ENCODE measurements around the gene NFE2L2.
A peak's percentile ranks its signal among the peaks of the same experiment; 100 is the strongest.
"Not testable (repeated sequence)": the region's sequence is repeated elsewhere in the genome, so short reads cannot be mapped to it uniquely, and the experiment has no call there.

The NFE2L2 gene

DNA sequence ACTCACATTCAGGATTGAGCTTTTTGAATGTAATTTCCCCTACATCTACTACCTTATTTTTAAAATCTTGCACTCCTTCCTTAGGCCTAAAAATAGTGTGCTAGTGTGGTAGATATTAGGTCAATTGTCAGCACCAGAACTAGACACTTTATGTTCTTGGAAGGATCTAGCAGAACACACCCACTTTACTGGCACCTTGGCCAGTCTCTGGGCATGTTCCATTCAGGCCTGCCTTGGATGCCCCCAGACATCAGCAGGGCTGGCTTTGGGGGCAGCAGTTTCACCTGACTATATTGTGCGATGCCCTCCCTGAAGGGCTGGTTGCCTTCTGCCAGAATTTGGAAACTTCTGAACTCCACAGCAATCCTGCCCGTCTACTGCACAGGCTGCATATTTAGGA, 15.3 kb upstream of the NFE2L2 start:
- FAIRE-seq = no peak

DNA sequence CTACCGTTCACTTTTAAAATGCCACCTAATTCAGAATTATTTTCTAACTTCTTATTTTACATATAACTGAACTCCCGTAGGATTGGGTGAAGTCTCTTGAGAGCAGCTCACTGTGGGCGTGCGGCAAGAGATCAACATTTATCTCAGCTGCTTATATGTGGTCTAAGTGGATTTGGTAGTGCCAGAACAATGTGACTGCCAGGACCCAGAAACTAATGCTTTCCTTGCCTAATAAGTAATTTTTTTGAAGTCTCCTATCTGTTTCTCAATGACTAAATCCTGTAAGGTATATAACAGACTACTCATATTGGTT, 11.2 kb upstream of the NFE2L2 start:
- FAIRE-seq = no peak

DNA sequence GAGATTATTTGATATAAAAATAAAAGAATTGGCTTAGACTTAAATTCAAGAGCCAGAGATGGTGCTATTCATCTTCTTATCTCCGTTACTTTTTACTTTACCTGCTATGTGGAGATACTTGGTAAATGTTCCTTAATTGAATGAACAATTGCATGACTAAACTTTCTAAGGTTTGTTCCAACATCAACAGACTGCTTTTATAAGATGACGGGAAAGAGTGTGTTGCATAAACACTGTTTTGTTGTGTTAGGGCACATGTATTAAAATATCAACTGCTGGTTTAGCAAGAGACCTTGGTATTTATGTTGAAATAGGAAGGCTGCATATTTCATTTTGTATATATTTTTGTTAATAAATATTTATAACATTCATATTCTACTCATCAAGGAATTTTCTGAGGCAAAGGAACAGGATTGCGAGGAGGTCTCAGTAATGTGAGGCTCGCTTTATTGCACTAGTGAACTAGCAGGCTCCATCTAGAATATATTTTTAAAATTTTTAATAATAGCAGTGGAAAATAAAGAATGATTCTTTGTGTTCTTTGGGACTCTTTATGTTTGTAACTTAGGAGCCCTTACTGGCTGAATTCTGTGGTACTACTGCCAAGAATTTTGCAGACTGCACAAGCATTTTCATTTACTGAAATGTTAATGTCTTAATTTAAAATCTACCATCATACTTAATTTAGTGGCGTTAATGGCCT, 10.7 kb upstream of the NFE2L2 start:
- no peak for FAIRE-seq

DNA sequence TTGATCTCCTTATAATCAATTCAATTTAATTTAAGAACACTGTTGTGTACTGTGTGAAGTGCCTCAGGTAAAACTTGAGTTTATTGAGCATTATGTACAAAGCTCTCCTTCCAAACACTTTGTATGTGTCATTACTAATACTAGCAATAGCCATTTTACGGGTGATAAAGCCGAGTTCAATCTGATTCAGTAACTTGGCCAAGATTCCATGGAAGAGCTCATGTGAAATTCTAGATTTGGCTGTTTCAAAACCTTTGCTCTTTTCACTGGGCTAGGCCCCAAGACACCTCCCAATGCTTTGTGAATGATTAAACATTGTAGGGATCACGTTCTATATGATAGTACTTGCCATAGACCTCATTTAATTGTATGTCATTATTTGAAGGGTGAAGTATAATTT, 8.9 kb upstream of the NFE2L2 start:
- FAIRE-seq = no peak

DNA sequence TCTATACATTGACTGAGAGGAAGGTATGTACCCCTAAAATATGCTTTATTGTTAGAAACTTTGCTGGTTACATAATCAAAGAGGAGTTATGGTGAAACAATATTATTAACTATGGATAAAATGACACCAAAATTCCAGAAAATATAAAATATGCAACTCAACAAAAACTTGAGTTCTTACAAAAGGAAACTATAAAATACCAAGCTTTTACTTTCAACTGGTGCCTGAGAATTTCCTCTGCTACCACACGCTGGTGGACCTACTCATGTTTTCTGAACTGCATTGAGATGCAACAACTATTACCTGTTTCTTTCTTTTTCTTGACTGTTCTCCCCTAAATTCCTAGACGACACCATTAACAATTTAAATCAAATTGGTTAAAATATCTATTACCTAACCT, 8.2 kb upstream of the NFE2L2 start:
- no peak for FAIRE-seq

DNA sequence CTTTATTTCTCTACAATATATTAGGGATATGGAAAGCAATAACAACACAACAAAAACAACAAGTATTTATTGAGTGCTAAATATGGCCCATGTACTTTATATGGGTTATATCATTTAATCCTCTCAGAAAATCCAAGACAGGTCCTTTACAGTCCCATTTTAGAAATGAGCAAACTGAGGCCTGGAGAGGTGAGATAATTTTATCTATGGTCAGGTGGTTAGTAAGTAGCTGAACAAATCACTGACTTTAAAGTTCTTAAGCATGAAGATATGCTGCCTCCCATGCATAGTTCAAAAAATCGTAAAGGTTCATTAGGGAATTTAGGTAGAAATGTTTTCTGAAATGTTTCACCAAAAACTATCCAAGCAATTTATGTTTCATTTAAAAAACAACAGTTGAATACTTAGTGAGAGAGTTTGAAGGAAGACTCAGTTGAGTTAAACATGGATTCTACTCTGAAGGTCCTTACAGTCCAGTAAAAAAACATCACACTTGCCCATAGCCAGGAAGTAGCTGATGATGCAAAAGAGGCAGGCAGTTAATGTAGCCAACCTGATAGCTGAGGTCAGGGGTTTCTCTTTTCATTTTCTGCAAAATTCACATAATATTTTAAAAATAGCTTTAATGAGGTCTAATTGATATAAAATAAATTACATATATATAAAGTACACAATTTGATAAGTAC, 7.6 kb upstream of the NFE2L2 start:
- FAIRE-seq = no peak

DNA sequence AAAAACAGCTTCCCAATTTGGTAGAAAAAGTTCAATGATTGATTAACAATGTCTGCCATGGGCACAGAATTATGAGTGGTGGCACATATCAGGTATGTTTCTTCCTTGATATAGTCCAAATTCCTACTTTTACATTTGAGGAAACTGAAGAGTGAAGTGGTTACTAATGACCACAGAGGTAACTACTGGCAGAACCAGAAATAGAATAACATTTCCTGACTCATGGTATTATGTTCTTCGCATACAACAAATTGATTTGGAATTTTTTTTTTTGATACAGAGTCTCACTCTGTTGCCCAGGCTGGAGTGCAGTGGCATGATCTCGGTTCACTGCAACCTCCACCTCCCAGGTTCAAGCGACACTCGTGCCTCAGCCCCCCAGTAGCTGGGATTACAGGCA, 6.0 kb upstream of the NFE2L2 start:
- no peak for FAIRE-seq

DNA sequence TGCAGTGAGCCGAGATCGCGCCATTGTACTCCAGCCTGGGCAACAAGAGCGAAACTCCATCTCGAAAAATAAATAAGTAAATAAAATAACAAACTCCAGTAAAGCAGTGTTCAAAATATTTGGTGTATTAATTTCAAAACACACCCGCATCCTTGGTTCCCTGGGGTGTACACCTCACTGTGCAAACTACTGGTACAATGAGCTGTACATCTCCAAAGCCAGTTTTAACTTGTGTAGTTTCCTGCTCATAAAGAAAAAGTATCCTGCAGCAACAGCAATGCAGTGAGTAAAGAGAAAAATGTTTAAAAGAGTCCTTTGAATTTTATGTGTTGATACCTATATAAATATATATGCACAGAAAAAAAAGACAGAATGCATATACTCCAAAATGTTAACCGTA, 4.4 kb upstream of the NFE2L2 start:
- no peak for FAIRE-seq

DNA sequence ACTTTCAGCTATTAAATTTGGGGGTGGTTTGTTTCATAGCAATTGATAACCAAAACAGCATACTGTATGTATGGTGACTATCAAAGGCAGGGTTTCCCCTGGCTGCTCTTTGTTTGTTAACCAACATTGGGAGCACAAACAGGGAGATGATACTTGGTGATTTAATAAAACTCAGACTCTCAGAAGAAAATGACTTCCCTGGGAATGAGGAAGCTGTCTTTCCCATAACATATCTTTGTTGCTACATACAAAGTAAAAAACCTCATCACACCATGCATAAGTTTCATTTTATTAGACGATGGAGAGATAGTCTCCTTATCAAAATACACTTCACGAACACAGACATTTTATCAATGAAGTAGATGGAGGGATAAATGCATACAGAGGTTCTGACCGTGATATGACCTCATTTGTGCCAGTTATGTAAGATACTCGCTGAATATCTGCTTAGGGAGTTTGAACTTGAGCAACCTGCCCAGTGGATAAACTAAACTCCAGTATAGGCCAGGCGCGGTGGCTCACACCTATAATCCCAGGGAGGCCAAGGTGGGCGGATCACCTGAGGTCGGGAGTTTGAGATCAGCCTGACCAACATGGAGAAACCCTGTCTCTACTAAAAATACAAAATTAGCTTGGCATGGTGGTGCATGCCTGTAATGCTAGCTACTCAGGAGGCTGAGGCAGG, 3.8 kb upstream of the NFE2L2 start:
- no peak for FAIRE-seq

DNA sequence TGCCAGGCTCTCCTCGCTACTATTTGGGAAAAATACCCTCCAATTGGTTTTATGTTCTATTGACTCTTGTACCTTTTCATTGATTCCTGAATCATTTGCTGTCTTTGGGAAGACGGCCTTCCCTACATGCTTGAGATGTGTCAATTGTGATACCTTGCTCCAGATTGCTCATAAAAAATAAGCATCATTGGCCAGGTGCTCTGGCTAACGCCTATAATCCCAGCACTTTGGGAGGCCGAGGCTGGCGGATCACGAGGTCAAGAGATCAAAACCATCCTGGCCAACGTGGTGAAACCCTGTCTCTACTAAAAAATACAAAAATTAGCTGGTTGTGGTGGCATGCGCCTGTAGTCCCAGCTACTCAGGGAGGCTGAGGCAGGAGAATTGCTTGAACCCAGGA, 2.4 kb upstream of the NFE2L2 start:
- FAIRE-seq = not testable (repeated sequence)

DNA sequence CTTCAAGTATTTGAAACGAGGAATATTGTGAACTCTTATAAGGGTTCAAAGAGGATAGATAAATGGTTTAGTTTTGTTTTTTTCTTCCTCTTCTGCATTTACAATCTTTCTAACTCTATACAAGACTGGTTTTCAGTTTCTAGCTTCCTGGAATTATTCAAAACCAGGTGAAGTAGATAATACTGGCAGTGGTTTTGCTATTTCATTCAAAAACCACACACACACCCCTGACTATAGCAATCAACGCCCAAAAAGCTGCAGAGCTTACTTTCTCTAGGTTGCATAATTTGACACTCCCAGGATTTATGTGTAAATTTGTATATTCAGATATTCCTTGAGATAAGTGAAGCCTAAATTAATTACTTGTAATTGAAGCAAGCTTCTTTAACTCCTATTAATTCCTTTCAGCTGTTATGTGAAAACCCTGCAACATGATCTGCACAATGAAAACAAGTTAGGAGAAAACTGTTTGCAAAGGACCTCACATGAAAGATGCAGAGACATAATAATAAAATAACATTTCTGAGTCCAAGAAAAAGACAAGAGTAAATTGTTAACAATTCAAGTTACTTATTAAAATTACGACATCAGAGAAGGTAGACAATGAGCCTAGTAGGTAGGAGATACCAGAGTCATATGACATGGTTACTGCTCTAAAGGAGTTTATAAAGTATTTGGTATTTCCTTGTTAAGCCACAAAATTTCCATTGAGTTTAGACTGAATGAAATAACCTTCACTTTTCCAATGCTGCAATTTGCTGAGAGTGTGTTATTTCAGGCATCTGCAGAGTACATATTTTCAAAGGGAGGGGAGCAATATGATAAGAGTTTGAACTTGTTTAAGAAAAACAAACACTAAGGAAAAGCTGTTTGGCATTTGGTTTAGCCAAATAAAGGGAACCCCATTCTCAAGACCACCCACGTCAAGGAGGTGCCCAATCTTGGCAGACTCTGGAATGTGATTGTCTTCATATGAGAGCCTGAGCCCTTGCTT, 1.6 kb upstream of the NFE2L2 start:
- peak; percentile 73 for FAIRE-seq

DNA sequence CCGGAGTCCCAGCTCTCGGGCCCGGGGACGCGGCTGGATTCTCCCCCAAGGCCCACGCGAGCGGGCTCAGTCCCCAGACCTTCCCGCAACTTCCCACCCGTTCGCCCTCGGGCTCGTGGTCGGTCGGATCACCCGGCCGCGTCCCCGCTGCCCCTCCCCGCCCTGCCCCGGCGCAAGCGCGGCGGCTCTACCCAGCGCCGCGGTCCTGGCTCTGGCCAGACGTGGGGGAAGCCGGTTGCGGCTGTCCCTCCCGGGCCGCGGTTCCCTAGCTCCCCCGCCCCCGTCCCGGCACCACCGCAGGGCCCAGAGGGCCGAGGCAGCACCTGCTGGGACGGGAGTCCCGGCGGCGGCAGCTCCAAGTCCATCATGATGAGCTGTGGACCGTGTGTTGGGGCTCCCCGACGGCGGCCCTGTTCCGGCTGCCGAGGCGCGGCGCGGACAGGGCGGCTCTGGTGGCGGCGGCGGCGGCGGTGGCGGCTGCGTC, 276 bp downstream of the NFE2L2 start:
- no peak for FAIRE-seq

DNA sequence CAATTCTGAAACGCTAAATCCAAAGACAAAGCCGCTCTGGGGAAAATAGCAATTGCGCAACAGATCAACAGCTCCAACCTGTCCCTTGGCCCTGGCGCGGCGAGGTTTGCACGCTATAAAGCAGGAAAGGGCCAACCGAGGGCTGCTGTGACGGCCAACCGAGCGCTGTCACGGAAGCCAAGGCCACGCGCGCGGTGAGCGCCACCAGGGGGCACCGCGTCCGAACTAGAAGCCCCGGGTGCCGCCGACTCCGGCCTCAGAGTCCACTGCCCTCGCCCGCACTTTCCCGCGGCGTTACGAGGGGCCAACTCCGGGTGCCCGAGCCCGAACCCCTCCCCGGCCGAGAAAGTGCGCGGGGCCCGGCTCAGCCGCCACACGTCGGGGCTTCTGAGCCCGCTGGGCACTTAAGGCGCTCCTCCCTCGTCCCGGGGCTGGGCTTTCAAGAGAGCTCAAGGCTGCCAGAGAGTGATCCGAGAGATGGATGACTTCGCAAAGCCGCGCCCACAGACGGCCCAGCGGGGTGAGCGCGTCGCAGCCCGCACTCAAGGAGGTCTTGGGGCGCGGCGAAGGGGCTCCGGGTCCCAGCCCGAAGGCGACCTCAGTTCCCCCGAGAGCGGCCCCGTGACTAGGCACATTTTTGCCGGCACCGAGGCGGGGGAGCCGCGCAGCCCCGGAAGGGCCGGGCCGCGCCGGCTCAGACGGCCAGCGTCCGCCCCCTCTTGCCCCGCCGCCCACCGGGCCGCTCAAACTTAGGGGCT, 897 bp downstream of the NFE2L2 start:
- FAIRE-seq = no peak

DNA sequence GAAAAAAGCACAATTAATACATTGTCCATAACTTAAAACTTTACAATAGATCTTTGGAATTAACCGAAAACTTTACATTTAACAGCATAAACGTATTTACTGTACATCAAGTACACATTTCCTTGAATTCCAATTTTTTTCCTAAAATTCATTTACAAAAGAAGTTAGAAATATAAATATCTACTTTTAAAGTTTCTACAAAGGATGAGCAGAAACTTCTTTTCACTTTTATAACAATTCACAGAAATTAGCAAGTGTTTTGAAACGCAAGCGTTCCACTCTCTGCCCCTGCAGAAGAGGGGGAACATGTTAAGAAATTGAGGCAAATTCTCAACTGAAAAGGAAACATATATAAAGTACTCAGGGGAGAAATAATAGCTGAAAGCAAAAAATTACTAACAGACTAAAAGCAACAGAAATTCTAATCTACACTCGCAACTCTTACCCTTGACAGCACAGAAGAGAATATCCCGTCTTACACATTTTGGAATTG, 1.5 kb downstream of the NFE2L2 start:
- FAIRE-seq = no peak

DNA sequence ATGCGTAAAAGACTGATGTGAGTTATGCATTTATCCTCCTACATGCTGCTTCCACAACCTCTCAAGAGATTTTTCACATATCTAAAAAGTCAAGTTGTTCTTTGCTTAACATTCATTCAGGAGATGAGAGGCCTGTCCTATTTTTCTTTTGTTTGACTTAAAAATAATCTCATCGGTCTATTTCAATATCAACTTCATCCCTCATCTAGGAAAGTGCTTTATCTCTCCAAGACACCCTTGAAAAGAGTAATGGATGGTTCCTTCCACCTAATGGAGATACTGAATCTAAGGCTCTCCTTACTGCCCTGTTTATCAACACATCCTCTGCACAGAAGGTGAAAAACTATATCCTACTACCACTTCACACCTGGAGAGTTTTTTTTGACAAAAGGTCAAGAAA, 2.4 kb downstream of the NFE2L2 start:
- no peak for FAIRE-seq

DNA sequence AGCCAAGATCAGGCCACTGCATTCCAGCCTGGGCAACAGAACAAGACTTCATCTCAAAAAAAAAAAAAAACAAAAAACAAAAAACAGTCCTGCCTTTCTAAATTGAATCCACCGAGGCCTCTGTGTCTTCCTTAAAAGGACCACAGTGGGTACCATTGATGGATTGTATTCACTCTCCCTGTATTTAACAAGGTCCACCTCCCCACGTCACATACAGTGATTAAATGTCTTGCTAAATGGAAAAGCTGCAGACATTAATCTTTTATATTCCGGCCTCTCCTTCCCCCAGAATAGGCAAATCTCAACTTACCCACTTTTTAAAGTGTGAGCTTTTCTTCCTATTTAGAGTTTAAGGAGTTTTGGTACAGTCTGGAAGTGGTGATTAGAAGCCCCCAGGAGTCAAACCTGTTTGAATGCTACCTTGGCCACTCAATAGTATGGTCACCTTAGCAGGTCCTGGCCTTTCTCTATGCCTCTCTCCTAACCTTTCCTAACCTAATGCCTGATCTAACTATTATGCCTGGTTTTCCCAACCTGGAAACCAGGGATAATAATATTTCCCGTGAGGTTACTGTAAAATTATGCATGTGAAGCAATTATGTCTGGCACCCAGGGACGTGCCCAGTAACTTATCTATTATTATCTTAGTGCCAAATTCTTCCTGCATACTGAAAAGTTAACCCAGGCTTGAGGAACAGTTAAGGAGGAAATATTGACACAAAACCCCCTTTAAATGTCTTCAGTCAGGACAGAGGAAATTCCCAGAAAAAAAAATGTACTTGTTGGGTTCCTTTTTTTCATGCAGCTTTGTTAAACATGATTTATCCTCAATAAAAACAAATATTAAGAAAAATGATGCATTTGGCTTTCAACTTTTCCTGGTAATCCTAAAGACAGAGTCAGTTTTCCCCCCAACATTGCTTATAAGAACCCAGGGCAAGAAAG, 3.1 kb downstream of the NFE2L2 start:
- no peak for FAIRE-seq

DNA sequence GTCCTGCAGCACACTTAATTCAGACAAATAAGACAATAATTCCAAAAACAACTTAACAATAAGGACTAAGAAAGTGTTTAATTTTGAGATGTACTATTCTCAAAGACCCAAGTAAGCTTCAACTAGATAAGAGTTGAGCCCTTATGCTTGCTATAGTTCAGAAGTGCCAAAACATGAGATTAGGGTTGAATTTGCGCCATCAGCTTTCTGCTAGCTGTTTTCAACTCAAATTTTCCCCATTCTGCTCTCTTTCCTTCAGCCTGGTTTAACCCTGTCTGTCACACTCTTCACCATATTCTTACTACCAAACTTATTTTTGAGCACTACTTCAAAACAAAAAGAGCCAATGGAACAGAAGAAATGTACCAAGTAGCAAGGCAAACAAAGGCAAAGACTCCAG, 4.1 kb downstream of the NFE2L2 start:
- no peak for FAIRE-seq

DNA sequence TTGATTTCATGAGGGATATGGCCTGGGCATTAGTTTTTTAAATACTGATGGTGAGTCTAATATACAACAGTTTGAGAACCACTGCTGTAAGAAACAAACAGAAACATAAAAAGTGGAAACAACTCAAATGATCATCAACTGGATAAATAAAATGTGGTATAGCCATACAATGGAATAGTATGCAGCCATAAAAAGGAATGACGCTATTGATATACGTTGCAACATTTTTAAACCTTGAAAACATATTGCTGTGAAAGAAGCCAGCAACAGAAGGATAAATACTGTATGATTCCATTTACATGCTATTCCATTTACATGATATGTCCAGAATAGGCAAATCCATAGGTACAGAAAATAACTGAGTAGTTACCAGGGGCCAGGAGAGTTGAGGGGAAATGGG, 6.5 kb downstream of the NFE2L2 start:
- no peak for FAIRE-seq

DNA sequence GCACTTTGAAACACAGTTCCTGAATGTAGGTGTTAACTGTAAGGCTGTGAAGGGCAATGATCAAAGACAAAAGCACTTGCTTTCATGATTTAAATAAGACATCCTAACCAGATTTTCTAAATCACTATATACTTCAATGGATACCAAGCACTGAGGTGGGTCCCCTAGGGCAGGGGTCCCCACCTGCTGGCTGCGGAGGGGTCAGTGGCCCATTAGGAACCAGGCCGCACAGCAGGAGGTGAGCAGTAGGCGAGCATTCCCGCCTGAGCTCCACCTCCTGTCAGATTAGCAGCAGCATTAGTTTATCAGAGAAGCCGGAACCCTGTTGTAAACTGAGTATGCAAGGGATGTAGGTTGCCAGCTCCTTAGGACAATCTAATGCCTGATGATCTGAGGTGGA, 7.1 kb downstream of the NFE2L2 start:
- FAIRE-seq = no peak

DNA sequence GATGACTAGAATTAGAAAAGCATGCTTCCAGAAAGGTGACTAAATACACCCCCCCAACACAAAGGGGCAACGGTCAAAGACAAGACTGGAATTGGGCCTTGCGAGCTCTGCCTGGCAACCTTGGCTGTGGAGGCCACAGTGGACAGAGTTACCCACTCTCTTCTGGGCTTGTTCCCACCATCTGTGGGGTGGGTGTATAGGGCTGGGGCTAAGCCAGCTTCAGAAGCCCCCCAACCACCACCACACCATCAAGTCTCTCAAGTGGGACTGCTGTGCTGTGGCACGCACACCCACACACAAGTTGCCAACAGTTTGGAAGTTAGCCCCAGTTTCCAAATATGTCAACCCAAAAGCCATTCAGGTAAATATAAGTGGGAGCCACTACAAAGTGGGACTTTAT, 7.8 kb downstream of the NFE2L2 start:
- FAIRE-seq = no peak

DNA sequence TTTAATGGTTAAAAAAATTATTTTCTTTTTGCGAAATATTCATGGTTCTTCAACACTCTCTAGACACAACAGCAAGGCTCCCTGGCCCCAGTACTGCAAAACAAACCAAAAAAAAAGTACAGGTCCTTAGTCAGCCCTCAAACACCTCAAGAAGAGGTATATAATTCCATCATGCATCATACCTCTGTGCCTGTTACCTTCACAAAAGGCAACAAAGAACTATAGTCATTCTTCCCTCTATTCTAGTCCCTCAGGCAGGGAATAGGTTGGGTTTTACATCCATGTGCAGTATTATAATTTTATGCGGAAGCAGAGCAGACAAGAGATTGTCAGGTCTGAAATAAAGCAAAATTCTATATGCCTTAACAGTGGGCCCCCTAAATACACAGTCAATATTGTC, 8.5 kb downstream of the NFE2L2 start:
- FAIRE-seq = no peak

Data from colon (tissue), 2 donors.